GM18499 (cell line): ENCODE data around the gene GTF2I.
A peak's percentile ranks its signal among the peaks of the same experiment; 100 is the strongest.
"Not testable (repeated sequence)": the region's sequence is repeated elsewhere in the genome, so short reads cannot be mapped to it uniquely, and the experiment has no call there.

Source experiments
- ATAC-seq: cut with Tn5 transposase; IDR thresholded peaks from one replicate; pipeline ENCODE4 v1.9.1; 2021; ENCODE audit warnings: moderate number of reproducible peaks; ENCODE audit not compliant: insufficient read depth, unreplicated experiment

GTF2I gene

DNA sequence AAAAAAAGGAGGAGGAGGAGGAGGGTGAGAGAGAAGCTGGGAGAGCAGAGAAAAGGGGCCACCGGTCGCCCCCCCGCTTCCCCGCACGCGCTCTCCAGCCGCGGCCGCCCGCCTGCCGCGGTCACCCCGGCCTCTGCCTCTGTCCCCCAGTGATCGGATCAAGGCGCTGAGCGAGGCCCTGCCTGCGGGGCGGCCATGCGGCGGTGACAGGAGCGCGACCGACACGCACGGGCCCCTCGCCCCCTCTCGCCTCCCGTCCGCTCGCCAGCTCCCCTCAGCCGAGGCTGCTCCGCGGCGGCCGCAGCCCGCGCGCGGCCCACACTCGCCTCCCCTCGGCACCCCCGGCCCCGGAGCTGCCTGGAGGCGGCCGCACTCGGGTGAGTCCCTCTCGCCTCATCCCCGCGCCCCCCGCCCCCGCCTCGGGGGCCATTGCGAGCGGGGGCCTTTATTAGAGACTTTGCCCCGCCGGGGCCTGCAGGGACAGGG, at the start of gene GTF2I:
TSS of gene GTF2I (plus strand) at position 27 of the 486 bp plus-strand sequence. CDS start 31,411 bp downstream, outside the sequence.
- ATAC-seq = peak; percentile 10

DNA sequence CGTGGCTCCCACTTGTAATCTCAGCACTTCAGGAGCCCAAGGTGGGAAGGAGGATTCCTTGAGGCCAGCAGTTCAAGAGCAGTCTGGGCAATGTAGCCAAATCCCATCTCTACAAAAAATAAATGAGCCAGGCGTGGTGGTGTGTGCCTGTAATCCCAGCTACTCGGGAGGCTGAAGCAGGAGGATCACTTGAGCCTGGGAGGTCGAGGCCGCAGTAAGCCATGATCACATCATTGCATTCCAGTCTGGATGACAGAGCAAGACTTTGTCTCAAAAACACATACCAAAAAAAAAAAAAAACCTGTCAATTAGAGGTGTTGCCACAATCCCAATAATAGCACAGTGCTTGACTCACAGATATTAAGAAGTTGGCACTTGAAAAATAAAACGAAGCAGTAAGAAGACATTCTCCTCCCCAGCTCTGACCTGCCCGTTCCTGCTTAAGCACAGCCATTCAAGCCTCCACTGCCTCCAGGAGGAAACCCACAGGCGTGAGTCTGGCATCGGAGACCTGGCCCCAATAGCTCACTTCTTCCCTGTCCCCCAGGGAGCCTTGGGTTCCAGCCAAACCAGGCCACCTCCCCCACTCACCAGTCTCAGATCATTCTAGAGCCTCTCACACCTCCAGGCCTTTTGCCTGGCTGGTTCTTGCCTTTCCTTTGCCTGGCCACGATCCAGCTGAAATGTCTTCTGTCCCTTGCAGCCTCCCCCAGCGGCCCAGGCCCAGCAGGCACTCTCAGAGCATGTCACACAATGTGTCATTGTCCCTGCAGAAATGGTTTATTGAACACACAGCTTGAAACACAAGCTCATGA, 45.3 kb upstream of the GTF2I start:
- no peak for ATAC-seq

DNA sequence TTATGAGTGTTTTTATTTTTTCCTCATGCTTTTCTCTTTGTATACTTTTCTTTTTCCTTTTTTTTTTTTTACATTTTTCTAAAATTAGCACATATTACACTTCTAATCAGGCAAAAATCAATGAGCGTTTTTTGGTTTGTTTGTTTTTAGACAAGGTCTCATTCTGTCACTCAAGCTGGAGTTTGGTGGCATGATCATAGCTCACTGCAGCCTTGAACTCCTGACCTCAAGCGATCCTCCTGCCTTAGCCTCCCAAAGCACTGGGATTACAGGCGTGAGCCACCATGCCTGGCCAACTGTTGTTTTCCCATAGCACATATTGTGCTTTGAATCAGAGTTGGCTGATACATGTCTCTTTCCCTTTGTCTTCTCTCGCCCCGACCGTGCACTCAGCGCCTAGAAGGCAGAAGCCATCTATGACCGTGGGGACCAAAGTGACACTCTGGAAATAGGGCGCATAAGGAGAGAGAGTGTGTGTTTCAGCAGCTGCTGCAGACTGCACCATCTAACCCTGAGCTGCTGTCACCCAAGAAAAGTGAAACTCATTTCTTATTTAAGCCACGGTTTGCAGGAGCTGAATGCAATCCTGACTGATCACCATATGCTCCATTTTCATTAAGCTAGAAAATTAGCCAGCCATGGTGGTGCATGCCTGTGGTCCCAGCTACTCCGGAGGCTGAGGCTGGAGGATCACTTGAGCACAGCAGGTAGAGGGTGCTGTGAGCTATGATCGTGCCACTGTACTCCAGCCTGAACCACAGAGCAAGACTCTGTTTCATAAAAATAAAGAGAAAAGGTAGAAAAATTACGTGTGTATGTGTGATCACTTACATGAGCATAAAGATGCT, 41.4 kb upstream of the GTF2I start:
- no peak for ATAC-seq

DNA sequence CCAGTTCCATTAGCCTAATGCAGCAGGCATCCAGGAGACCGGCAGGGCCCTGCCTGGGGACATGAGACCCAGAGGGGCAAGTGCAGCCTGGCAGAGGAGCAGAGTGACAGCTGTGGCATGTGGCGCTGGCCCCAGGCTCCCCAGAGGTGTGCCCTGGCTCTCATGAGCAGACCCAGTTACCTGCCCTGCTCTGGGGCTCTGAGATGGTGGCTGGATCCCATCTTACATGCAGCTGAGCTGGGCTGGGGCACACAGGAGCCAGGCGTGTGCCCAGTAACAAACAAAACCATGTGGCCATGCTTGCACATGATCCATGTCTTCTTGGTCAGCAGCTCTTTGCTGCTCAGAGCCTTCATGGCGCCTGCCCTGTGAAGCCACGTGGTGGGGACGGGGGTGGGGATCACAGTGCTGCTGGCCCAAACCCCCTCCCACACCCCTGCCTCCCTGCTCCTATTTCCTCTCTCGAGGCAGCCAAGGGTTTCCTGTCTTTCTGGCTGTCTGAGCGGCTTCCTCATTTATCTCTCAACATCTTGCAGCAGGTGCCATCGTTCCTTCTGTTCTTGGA, 40.3 kb upstream of the GTF2I start:
- no peak for ATAC-seq

DNA sequence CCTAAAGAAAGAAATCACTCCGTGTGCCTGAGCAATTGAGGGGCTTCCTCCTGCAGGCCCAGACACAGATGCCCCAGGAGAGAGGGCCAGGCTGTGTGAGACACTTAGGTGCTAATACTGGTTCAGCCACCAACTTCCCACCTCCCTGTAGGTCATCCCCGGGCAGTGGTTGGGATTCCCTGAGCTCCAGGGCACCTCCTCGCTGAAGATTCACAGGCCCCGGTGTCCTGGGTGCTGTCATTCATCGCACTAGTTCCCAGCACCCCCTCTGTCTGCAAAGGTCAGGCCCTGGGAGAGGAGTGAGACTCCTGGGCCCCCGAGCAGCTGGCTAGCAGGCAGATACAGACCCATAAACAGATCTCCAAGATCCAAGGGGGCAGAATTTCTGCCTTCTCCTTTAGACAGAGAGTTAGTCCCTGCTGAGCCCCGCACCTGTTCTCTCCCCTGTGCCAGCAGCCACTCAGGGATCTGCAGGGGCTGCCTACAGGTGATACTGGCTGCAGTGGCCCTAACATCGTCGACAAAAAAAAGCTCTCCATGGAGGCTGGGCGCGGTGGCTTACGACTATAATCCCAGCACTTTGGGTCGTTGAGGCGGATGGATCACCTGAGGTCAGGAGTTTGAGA, 38.2 kb upstream of the GTF2I start:
- ATAC-seq = no peak

DNA sequence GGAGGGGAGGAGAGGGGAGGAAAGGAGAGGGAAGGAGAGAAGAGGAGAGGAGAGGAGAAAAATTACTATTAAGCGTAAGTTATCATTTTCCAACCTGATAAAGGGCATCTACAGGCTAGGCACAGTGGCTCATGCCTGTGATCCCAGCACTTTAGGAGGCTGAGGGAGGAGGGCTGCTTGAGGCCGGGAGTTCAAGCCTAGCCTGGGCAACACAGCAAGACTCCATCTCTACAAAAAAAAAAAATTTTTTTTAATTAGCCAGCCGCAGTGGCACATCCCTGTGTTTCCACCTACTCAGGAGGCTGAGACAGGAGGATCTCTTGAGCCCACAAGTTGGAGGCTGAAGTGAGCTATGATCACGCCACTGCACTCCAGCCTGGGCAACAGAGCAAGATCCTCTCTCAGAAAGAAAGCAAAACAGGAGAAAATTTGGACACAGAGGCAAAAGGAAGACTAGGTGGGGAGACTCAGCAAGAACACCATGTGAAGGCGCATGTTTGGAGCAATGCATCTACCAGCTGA, 35.2 kb upstream of the GTF2I start:
- ATAC-seq = no peak

DNA sequence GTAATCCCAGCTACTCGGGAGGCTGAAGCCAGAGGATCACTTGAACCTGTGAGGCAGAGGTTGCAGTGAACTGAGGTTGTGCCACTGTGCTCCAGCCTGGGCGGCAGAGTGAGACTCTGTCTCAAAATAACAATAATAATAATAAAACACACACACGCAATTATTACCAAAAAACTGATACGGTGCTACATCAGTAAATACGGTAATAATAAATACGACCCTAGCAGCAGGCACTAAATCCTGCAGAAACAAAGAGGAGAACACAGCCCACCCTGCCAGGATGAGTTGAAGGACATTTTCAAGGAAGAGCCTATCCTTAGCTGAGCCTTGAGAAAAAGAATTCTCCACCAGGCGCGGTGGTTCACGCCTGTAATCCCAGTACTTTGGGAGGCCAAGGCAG, 34.4 kb upstream of the GTF2I start:
- no peak for ATAC-seq

DNA sequence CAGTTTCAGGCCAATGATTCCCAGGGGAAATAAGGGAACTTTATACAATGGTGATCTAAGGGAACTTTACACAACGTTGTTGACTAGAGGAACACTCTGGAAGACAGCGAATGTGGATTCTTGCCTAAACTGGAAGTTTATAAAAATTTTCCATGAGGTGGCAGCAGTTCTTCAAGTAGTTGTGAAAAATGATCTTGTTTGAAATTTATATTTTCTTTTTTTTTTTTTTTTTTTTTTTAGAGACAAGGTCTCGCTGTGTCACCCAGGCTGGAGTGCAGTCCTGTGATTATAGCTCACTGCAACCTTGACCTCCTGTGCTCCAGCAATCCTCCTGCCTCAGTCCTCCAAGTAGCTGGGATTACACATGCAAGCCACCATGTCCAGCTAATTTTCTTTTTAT, 32.1 kb upstream of the GTF2I start:
- ATAC-seq = no peak

DNA sequence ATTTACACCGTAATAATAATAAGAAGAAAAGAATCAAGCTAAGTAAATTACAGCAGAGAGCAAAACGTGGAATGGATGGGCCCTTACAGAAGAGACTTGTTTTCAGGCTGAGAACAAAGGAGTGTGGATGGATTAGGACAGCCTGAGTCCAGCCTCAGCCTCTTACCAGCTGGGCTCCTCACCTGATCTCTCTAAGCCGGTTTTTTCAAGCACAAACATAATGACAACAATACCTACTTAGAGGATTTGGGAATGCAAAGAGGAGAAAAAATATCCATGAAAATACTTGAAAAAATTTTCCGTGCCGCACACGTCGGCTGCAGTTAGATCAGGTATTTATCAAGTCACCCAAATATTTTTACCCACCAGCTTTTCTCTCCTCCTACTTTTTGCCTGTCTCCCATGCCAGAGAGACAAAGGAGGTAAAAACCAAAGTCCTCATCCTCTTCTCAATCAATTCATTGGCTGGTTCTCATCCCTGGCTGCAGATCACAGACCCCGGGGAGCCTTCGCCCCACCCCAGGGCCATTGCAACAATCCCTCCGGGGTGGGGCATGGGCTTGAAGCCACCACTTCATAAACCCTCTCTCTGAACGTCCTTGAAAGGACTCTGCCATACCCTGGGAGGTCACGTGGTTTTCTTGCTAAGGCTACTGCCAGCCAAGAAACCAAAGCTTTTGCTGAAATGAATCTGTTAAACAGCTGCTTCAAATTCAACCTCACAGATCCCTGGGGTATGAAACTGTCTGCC, 29.7 kb upstream of the GTF2I start:
- no peak for ATAC-seq

DNA sequence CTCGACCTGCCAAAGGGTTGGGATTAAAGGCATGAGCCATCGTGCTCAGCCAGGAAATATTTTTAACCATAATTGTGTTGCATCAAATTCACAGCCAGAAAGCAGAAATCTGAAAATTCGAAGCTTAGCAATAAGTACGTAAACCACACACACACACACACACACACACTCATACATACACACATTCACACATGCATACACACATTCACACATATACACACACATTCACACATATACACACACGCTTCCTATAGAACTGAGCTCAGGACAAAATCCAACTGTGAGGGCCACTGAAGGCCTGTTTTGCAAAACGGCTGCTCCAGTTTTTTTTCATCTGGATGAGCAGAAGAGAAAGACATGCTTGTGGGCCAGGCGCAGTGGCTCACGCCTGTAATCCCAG, 25.0 kb upstream of the GTF2I start:
- no peak for ATAC-seq

DNA sequence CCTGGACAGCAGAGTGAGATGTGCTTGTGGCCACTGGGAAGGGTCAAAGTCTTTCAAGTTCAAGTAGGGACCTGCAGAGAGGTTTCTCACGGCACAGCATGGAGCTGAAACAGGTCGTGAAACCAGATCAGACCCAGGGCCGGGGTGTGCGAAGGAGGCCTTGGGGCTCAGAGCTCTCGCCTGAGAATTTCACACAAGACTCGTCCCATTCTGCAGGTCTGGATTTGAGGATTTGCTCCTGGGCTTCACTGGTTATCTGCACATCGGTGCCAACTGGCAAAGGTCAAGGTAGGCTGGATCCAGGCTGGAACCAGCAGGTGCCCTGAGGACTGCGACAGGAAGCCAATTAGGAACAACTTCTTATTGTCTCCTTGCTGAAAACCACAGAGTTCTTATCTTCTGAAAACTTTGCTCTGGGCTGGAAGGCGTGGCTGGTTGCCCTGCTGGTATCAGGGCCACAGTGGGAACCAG, 24.0 kb upstream of the GTF2I start:
- no peak for ATAC-seq

DNA sequence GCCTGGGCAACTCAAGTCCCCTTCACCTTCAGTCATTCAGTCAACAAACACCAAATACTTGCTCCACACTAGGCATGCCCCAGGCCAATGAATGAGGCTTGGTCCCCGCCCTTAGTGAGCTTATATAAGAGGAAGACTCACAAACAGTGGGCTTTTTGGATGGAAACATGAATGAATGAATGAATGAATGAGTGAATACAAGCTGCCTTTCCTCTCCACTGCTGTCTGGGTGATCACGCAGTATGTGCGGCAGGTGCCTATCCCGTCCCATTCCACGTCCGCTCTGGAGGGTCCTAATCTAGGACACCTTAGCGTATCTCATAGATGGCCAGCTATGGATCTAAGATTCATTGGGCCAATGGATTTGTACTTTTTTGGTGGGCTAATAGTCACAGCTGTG, 19.8 kb upstream of the GTF2I start:
- no peak for ATAC-seq

DNA sequence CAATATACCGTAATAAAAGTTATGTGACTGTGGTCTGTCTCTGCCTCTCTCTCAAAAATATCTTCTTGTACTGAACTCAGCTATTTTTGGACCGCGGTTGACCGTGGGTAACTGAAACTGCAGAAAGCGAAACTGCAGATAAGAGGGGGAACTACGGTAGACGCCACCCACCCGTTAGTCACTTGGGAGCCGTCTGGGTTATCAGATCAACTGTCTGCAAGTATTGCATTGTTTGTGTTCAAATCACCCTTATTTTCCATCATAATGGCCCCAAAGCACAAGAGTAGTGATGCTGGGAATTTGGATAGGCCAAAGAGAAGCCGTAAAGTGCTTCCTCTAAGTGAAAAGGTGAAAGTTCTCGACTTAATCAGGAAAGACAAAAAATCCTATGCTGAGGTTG, 7.5 kb upstream of the GTF2I start:
- not testable (repeated sequence) for ATAC-seq

DNA sequence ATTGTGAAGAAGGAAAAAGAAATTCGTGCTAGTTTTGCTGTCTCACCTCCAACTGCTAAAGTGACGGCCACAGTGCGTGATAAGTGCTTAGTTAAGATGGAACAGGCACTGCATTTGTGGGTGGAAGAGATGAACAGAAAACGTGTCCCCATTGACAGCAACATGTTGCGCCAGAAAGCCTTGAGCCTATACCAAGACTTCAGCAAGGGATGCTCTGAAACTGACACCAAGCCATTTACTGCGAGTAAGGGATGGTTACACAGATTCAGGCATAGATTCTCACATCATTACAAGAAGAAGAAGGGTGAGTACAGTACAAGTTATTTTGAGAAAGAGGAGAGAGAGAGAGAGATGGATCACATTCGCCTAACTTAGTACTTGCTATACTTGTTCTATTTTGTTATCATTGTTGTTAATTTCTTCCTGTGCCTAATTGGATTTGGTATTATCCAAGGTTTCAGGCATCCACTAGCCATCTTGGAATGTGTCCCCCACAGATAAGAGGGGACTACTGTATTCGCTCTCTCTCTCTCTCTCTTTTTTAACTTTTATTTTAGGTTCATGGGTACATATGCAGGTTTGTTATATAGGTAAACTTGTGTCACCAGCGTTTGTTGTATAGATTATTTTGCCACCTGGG, 6.9 kb upstream of the GTF2I start:
- not testable (repeated sequence) for ATAC-seq

DNA sequence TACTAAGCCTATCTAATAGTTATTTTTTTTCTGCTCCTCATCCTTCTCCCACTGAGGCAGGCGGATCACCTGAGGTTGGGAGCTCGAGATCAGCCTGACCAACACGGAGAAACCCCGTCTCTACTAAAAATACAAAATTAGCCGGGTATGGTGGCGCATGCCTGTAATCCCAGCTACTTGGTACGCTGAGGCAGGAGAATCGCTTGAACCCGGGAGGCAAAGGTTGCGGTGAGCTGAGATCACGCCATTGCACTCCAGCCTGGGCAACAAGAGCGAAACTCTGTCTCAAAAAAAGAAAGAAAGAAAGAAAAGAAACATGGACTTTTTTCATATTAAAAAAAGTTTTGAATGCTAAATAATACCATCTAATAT, 6.4 kb upstream of the GTF2I start:
- ATAC-seq = not testable (repeated sequence)

DNA sequence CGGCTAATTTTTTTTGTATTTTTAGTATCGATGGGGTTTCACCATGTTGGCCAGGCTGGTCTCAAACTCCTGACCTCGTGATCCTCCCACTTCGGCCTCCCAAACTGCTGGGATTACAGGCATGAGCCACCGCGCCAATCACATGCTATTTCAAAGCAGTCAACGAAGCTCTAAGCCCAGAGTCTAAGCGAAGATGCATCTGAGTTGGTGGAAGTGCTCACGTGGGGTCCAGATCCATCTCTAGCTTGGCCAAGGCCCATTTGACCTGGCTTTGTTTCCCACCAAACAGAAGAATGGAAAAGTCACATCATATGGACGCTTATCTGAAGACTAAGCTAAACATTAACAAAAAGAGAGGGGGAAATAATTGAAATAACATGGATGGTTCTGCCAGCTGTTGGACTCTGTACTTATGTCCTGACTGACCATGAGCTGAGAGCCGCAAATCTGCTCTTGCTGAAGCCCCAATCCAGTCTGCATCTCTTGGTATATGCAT, 3.8 kb upstream of the GTF2I start:
- ATAC-seq = no peak

DNA sequence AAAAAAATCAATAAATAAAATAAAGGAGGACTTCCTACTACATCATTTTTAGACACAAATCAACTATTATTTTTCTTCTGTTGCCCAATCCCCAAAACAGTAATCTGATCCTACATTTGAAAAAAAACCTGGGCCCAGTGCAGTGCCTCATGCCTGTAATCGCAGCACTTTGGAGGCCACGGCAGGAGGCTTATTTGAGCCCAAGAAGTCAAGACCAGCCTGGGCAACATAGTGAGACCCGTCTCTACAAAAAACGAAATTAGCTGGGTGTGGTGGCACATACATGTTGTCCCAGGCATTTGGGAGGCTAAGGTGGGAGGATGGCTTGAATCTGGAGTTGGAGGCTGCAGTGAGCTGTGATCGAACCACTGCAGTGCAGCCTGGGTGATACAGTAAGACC, 2.7 kb upstream of the GTF2I start:
- no peak for ATAC-seq

DNA sequence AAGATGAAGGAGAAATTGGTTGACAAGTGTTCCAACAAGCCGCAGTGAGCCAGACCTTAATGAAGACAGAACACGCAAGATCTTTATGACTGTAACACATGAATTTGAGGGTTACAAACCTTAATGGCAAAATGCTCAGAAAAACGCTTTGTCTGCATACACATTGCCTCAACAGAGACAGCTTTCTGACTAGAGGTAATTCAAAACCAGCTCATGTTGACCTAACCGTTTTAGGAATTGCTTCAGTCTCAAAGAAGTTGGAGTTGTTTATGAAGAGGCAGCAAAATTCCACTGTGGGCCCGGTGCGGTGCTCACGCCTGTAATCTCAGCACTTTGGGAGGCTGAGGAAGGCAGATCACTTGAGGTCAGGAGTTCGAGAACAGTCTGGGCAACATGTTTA, 2.2 kb upstream of the GTF2I start:
- no peak for ATAC-seq
